ENCODE measurements around the gene RIPK3.
"Not testable (repeated sequence)": the region's sequence is repeated elsewhere in the genome, so short reads cannot be mapped to it uniquely, and the experiment has no call there.

RIPK3 gene

GRCh38 chr14:24343795-24344660, 4.2 kb upstream of the RIPK3 start:
- no peak for DNase-seq

- DNase-seq, result no peak
Measured at GRCh38 chr14:24342889-24343288, 3.1 kb upstream of the RIPK3 start.

GRCh38 chr14:24340606-24341005, 815 bp upstream of the RIPK3 start:
- DNase-seq, result no peak

GRCh38 chr14:24338843-24339242, 948 bp downstream of the RIPK3 start:
- DNase-seq, result no peak

GRCh38 chr14:24337824-24338175, 2.0 kb downstream of the RIPK3 start:
- DNase-seq, result no peak

- DNase-seq, result no peak
Measured at GRCh38 chr14:24337144-24337823, 2.5 kb downstream of the RIPK3 start.

GRCh38 chr14:24335461-24336171, 4.2 kb downstream of the RIPK3 start:
- no peak for DNase-seq

- no peak for DNase-seq
Measured at GRCh38 chr14:24334431-24335291, 5.1 kb downstream of the RIPK3 start, which contains the start of gene ADCY4. Gene ADCY4, minus strand, starts transcription at chr14:24335071. Its CDS starts 419 bp downstream, at chr14:24334652.

- DNase-seq, result peak; percentile 81
Measured at GRCh38 chr14:24332268-24332993, 7.4 kb downstream of the RIPK3 start.

GRCh38 chr14:24331731-24332267, 8.0 kb downstream of the RIPK3 start:
- no peak for DNase-seq

- DNase-seq, result no peak
Measured at GRCh38 chr14:24330973-24331674, 8.7 kb downstream of the RIPK3 start.

- DNase-seq, result peak; percentile 69
Measured at GRCh38 chr14:24329736-24330135, 10.1 kb downstream of the RIPK3 start.

GRCh38 chr14:24329073-24329663, 10.6 kb downstream of the RIPK3 start:
- no peak for DNase-seq

GRCh38 chr14:24327914-24328313, 11.9 kb downstream of the RIPK3 start:
- not testable (repeated sequence) for DNase-seq

GRCh38 chr14:24327303-24327702, 12.5 kb downstream of the RIPK3 start:
- no peak for DNase-seq

- DNase-seq, result no peak
Measured at GRCh38 chr14:24325963-24326362, 13.8 kb downstream of the RIPK3 start.

GRCh38 chr14:24325041-24325530, 14.7 kb downstream of the RIPK3 start:
- DNase-seq, result no peak

- no peak for DNase-seq
Measured at GRCh38 chr14:24324024-24324423, 15.8 kb downstream of the RIPK3 start.

GRCh38 chr14:24323341-24323740, 16.4 kb downstream of the RIPK3 start:
- DNase-seq, result no peak

GRCh38 chr14:24322672-24323071, 17.1 kb downstream of the RIPK3 start:
- no peak for DNase-seq
